ENCODE data around the gene NRBP1. TPM values are rescaled to one million over a fixed set of nuclear protein-coding genes. Genes with fewer than 3 reads are reported as not detected.
A peak's percentile ranks its signal among the peaks of the same experiment; 100 is the strongest.

NRBP1 gene

GRCh38 chr2:27489498-27490397 lies 61.3 kb downstream of the NRBP1 start, which contains the start of gene IFT172:
Gene IFT172 (minus strand): TSS chr2:27489743. CDS start chr2:27489653, 90 bp downstream.
- Histone ChIP-seq H2AFZ (ENCODE audit: low read depth, low read length) (peak within 1 kb of the TSS; percentile 91), H4K91ac (ENCODE audit: low read length) (peak within 1 kb of the TSS; percentile 62), H3K4me3 (ENCODE audit: insufficient read depth in 1 of 2, low read depth in 1 of 2, low read length in 2 of 2) (peak within 1 kb of the TSS; percentile 81 to 94), H3K79me1 (replicated peaks; ENCODE audit: low read length, poor library complexity, severe bottlenecking) (peaks cover 28% of the 10 kb centered on the region), H3K18ac (ENCODE audit: low read depth in 1 of 2, low read length in 2 of 2) (peak within 1 kb of the TSS; percentile 64 to 79), H2BK15ac (ENCODE audit: low read depth, poor library complexity, severe bottlenecking) (no peak within 1 kb of the TSS), H3K27ac (ENCODE audit: low read length, poor library complexity, severe bottlenecking) (no peak within 1 kb of the TSS), H3K14ac (ENCODE audit: low read length in 2 of 2) (peak within 1 kb of the TSS in 1 of 2 experiments; percentile 73), H3K36me3 (ENCODE audit: control insufficient read depth in 1 of 2, insufficient read depth in 2 of 2, low read depth in 1 of 2, low read length in 2 of 2) (peaks cover 4 to 32% of the 10 kb centered on the region in 2 experiments), H3K4ac (ENCODE audit: low read depth in 1 of 2, low read length in 2 of 2) (no peak within 1 kb of the TSS), H3K4me1 (ENCODE audit: control insufficient read depth, insufficient read depth, low read depth, low read length) (peaks cover 15% of the 10 kb centered on the region), H3K23ac (ENCODE audit: low read length in 2 of 2) (no peak within 1 kb of the TSS), H2BK120ac (ENCODE audit: low read depth, low read length) (no peak within 1 kb of the TSS), H2AK5ac (ENCODE audit: low read length, severe bottlenecking) (no peak within 1 kb of the TSS), H3K4me2 (ENCODE audit: low read length, poor library complexity, severe bottlenecking) (peak within 1 kb of the TSS; percentile 97), H2BK5ac (ENCODE audit: low read depth, low read length, poor library complexity, severe bottlenecking) (no peak within 1 kb of the TSS), H2BK12ac (ENCODE audit: low read length in 2 of 2) (no peak within 1 kb of the TSS), H4K8ac (ENCODE audit: low read length) (peak within 1 kb of the TSS; percentile 66), H3K27me3 (ENCODE audit: control insufficient read depth in 1 of 2, insufficient read depth in 1 of 2, low read length in 2 of 2) (no peaks in the 10 kb centered on the region), H3K9ac (ENCODE audit: low read length) (peak within 1 kb of the TSS; percentile 86), H3K9me3 (ENCODE audit: control insufficient read depth, low read length) (no peaks in the 10 kb centered on the region)
- peak; percentile 98 for DNase-seq
- WGBS: 9% methylated on average over 39 of the region's 43 CpGs

Small RNAs within 50 kb of the gene (small RNA-seq; reads per million reads assigned to genes)
- not detected for gene RNU6-986P (ENCODE audit: low read depth)

All from mesenchymal stem cell (in vitro differentiated cells and primary cell).